ENCODE data around the gene ATG9B. TPM values are rescaled to one million over a fixed set of nuclear protein-coding genes. Genes with fewer than 3 reads are reported as not detected.

Gene ATG9B
- total RNA-seq, 2 donors from 2014 or later, result not detected

- TF ChIP-seq POLR2A (IDR thresholded peaks at IDR 0.05) (no peak), CTCF (IDR thresholded peaks at IDR 0.05) (peak; percentile 58 to 76 (median 68))
- Histone ChIP-seq H3K27ac (peak overlapping the region in 1 of 4 donors; percentile 29), H3K27me3 (no peaks in the 10 kb centered on the region), H3K9me3 (peaks cover 0 to 9% (median 0%) of the 10 kb centered on the region in 3 donors), H3K4me3 (no peak overlapping the region), H3K36me3 (replicated peaks in 1 of 2; ENCODE audit: insufficient read depth in 1 of 2, low read depth in 2 of 2) (no peaks in the 10 kb centered on the region), H3K4me1 (no peaks in the 10 kb centered on the region)
- intact Hi-C loops (cut with DNase I), result loop anchor here (5.0 kb wide), 1 partner anchor 91 kb away; no protein-coding TSS in a partner anchor
- WGBS, 2 donors, result 11 to 15% methylated on average over 17 to 26 of the region's 31 CpGs
- ATAC-seq (peak; percentile 47), DNase-seq (peak in 2 of 4 donors; percentile 48 to 49)
These were observed 35.8 kb downstream of the ATG9B start for GRCh38 chr7:150988230-150989226.

GRCh38 chr7:150986556-150986955 lies 37.7 kb downstream of the ATG9B start:
- Histone ChIP-seq H3K4me3 (no peak overlapping the region), H3K27ac (no peak overlapping the region), H3K27me3 (no peaks in the 10 kb centered on the region), H3K36me3 (replicated peaks in 1 of 2; ENCODE audit: insufficient read depth in 1 of 2, low read depth in 2 of 2) (no peaks in the 10 kb centered on the region), H3K4me1 (no peaks in the 10 kb centered on the region), H3K9me3 (peaks cover 0 to 9% (median 0%) of the 10 kb centered on the region in 3 donors)
- ATAC-seq, result no peak
- TF ChIP-seq CTCF (IDR thresholded peaks at IDR 0.05) (no peak), POLR2A (IDR thresholded peaks at IDR 0.05) (no peak)
- no peak for DNase-seq
- intact Hi-C loops (cut with DNase I), result loop anchor here (5.0 kb wide), 1 partner anchor 89 kb away; no protein-coding TSS in a partner anchor
- WGBS, 2 donors, result 37 to 59% methylated on average over 5 of the region's 5 CpGs

- TF ChIP-seq POLR2A (IDR thresholded peaks at IDR 0.05), result no peak
- peak; percentile 29 to 67 (median 56) for TF ChIP-seq CTCF (IDR thresholded peaks at IDR 0.05)
- H3K4me1 ChIP-seq, result no peaks in the 10 kb centered on the region
- DNase-seq (peak; percentile 66 to 77 (median 72)), ATAC-seq (peak; percentile 60)
- H3K4me3 ChIP-seq, result no peak overlapping the region
- intact Hi-C loops (cut with DNase I), result loop anchor here (5.0 kb wide), 1 partner anchor 89 kb away; no protein-coding TSS in a partner anchor
- no peaks in the 10 kb centered on the region for H3K36me3 ChIP-seq (replicated peaks in 1 of 2; ENCODE audit: insufficient read depth in 1 of 2, low read depth in 2 of 2)
- WGBS, 2 donors, result 0 to 8% methylated on average over 2 to 16 of the region's 16 CpGs
- no peaks in the 10 kb centered on the region for H3K27me3 ChIP-seq
- H3K27ac ChIP-seq, result no peak overlapping the region
- peaks cover 0 to 9% (median 0%) of the 10 kb centered on the region in 3 donors for H3K9me3 ChIP-seq
These were observed 38.2 kb downstream of the ATG9B start for GRCh38 chr7:150986099-150986512.

- Histone ChIP-seq H3K27me3 (peaks cover 0 to 2% of the 10 kb centered on the region in 2 donors), H3K4me1 (peaks cover 4% of the 10 kb centered on the region), H3K27ac (no peak overlapping the region), H3K4me3 (no peak overlapping the region), H3K36me3 (replicated peaks in 1 of 2; ENCODE audit: insufficient read depth in 1 of 2, low read depth in 2 of 2) (no peaks in the 10 kb centered on the region), H3K9me3 (no peaks in the 10 kb centered on the region)
- DNase-seq, result peak in 3 of 4 donors; percentile 31 to 51 (median 49)
- 10 to 21% methylated on average over 2 of the region's 2 CpGs for WGBS, 2 donors
- no peak for TF ChIP-seq POLR2A (IDR thresholded peaks at IDR 0.05)
- TF ChIP-seq CTCF (IDR thresholded peaks at IDR 0.05), result no peak
- intact Hi-C loops (cut with DNase I), result no loop called here
- ATAC-seq, result no peak
These were observed 40.4 kb downstream of the ATG9B start for GRCh38 chr7:150983893-150984368.

Data from body of pancreas (tissue), 4 donors.